Tibial artery (tissue), 4 donors: ENCODE results near the gene HDAC2.

Source experiments
- DNase-seq, 2 donors: peaks; one replicate each; pipeline ENCODE4 v3.0.0-alpha.2; 2019
- H3K27ac ChIP-seq, 2 donors: fragments of 200-600 bp; sonication (generic) in 1 of 2; 1 replicate in 1 of 2; 2 replicates in 1 of 2; pipeline ENCODE4 v1.5.1; 2018 to 2019; ENCODE audit warnings: mild to moderate bottlenecking in 1 of 2
- H3K27me3 ChIP-seq, 2 donors: fragments of 200-600 bp; sonication (generic) in 1 of 2; one replicate each; pipeline versions ENCODE4 v1.5.1 to v1.6.0; 2016 to 2019
- H3K36me3 ChIP-seq, 3 donors: fragments of 200-600 bp; sonication (generic) in 2 of 3; one replicate each; pipeline ENCODE4 v1.5.1; 2016 to 2019; ENCODE audit warnings: mild to moderate bottlenecking in 2 of 3
- H3K4me1 ChIP-seq, 4 donors: fragments of 200-600 bp; sonication (generic) in 2 of 4; 1 replicate in 3 of 4; 2 replicates in 1 of 4; pipeline ENCODE4 v1.5.1; 2016 to 2019
- H3K4me3 ChIP-seq, 2 donors: fragments of 200-600 bp; sonication (generic) in 1 of 2; 1 replicate in 1 of 2; 2 replicates in 1 of 2; pipeline ENCODE4 v1.5.1; 2018 to 2019; ENCODE audit warnings: mild to moderate bottlenecking in 2 of 2
- H3K9me3 ChIP-seq, 3 donors: fragments of 200-600 bp; sonication (generic) in 1 of 3; one replicate each; pipeline ENCODE4 v1.5.1; 2016 to 2019
- intact Hi-C: fragments of 100-400 bp; cut with DNase I; formaldehyde crosslinking; loops from one replicate; pipeline ENCODE4 v1.15.0; 2023; ENCODE audit warnings: low total_unique reads
- TF ChIP-seq, protein P1 (sequence below), 2 experiments: fragments of 200-600 bp in 1 of 2; fragments of 450-650 bp in 1 of 2; IDR thresholded peaks; one replicate each; pipeline ENCODE4 v1.5.1; 2017 to 2019; ENCODE audit warnings: antibody characterized with exemption in 2 of 2, mild to moderate bottlenecking in 1 of 2, moderate library complexity in 1 of 2

The HDAC2 gene

DNA sequence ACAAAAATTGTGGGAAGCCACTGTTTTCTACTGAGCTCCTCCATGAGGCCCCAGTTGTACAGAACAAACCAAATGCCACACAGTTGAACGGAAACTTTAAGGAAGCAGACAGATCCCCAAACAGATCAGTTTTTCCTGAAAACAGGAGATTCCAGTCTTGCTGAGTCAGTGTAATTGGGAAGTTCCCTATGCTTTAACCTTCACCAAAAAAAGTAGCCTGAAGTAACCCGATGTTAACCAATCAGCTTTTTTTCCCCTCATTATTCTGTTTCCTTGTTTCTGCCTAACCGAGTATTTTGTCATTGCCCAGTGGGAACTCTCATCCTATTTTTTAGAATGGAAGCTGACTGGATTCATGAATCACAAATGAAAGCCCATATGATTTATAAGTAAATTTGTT is 77.1 kb downstream of the HDAC2 start:
- Histone ChIP-seq H3K4me3 (no peak overlapping the region), H3K9me3 (no peaks in the 10 kb centered on the region), H3K27ac (no peak overlapping the region), H3K4me1 (no peaks in the 10 kb centered on the region), H3K27me3 (no peaks in the 10 kb centered on the region), H3K36me3 (no peaks in the 10 kb centered on the region)
- no peak for DNase-seq
- TF ChIP-seq, protein P1, sequence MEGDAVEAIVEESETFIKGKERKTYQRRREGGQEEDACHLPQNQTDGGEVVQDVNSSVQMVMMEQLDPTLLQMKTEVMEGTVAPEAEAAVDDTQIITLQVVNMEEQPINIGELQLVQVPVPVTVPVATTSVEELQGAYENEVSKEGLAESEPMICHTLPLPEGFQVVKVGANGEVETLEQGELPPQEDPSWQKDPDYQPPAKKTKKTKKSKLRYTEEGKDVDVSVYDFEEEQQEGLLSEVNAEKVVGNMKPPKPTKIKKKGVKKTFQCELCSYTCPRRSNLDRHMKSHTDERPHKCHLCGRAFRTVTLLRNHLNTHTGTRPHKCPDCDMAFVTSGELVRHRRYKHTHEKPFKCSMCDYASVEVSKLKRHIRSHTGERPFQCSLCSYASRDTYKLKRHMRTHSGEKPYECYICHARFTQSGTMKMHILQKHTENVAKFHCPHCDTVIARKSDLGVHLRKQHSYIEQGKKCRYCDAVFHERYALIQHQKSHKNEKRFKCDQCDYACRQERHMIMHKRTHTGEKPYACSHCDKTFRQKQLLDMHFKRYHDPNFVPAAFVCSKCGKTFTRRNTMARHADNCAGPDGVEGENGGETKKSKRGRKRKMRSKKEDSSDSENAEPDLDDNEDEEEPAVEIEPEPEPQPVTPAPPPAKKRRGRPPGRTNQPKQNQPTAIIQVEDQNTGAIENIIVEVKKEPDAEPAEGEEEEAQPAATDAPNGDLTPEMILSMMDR (IDR thresholded peaks at IDR 0.05): no peak
- intact Hi-C loops: no loop called here

DNA sequence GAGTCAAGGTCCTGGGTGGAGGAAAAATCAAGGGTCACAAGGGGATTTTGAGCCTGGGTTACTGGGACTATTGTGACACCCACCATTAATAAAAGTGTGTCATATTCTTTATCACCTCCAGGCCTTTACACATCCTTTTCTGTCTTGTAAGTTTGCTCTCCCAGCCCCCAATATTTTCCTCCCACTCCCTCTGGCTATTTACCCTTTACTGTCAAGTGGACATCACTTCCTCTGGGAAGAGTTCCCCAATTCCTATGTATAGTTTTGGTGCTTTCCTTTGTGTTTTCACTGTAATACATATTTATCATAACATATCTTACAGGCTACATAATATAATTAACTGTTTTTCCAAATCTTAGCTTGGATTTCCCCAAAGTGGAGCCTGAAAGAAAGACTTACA is 77.5 kb downstream of the HDAC2 start:
- Histone ChIP-seq H3K4me1 (no peaks in the 10 kb centered on the region), H3K4me3 (no peak overlapping the region), H3K36me3 (no peaks in the 10 kb centered on the region), H3K27ac (no peak overlapping the region), H3K9me3 (no peaks in the 10 kb centered on the region), H3K27me3 (no peaks in the 10 kb centered on the region)
- no peak for DNase-seq
- intact Hi-C loops: no loop called here
- TF ChIP-seq, protein P1 (IDR thresholded peaks at IDR 0.05): no peak

DNA sequence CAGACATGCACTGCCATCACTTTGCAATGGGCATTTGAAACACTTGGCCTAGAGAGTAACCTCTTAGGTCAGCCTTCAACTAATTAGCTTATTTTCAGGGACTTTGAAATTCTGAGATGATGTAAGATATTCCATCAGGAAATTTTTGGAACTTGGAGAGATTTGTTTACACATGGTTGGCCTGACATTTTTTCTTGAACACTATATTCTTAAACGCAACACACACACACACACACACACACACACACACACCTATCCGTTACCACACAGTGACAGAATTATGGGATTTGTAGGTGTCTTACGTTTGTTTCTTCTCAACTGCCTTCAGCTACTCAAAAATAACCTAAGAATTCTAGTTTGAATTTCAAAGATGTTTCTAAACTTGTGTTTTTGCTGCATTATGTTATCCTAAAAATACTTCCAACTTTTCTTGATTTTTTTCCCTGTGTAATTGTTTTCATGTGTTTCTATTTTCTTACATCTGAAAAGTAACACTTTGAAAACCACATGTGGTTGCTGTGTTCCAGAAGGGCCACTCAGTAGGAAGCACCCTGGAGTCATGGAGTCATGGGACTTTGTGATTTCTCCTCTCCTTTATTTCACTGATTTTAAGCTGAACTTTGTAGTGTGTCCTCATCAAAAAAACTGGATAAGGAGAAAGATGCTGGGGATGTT is 81.9 kb downstream of the HDAC2 start:
- no peak for DNase-seq
- no peaks in the 10 kb centered on the region for H3K9me3 ChIP-seq
- intact Hi-C loops: no loop called here
- H3K27me3 ChIP-seq: no peaks in the 10 kb centered on the region
- TF ChIP-seq, protein P1 (IDR thresholded peaks at IDR 0.05): no peak
- no peaks in the 10 kb centered on the region for H3K36me3 ChIP-seq
- H3K27ac ChIP-seq: no peak overlapping the region
- H3K4me3 ChIP-seq: no peak overlapping the region
- H3K4me1 ChIP-seq: no peaks in the 10 kb centered on the region

DNA sequence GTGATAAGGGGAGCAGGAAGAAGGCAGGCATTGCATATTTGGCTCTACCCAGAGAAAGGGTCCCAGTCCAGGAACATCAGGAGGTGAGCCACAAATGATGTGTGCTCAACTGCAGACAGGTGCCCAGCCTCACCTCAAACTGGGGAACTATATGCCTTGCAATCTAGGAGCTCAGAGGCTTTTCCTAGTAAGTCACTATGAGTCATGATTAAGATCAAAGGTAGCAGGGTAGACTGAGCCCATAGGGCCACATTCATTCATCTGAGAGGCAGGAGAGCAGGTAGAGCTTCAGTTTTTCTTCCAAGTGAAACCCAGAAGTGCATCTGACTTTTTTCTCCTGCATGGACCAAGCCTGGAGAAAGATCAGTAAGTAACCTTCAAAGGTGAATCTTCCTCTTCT is 82.5 kb downstream of the HDAC2 start:
- H3K27me3 ChIP-seq: no peaks in the 10 kb centered on the region
- H3K4me1 ChIP-seq: no peaks in the 10 kb centered on the region
- no peak overlapping the region for H3K4me3 ChIP-seq
- intact Hi-C loops: no loop called here
- TF ChIP-seq, protein P1 (IDR thresholded peaks at IDR 0.05): no peak
- no peak for DNase-seq
- no peak overlapping the region for H3K27ac ChIP-seq
- H3K9me3 ChIP-seq: no peaks in the 10 kb centered on the region
- no peaks in the 10 kb centered on the region for H3K36me3 ChIP-seq

DNA sequence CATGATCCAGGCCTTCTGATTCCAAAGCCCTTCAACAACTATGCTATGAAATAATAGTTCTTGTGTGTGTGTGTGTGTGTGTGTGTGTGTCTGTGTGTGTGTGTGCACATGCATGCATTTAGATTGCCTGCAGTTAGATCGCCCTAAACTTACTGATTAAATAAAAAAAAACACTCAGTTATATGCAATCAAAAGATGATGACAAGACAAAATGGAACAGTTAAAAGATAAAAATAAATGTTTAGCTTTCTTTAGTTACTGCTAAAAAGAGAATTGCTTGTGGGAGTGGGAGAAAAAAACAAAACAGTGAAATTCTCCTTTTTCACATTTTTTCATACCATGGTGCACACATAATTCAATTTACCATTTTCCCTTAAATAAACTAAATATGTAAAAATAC is 84.4 kb downstream of the HDAC2 start:
- Histone ChIP-seq H3K4me1 (no peaks in the 10 kb centered on the region), H3K27ac (no peak overlapping the region), H3K27me3 (no peaks in the 10 kb centered on the region), H3K36me3 (no peaks in the 10 kb centered on the region), H3K4me3 (no peak overlapping the region), H3K9me3 (no peaks in the 10 kb centered on the region)
- intact Hi-C loops: no loop called here
- no peak for DNase-seq
- TF ChIP-seq, protein P1 (IDR thresholded peaks at IDR 0.05): no peak

DNA sequence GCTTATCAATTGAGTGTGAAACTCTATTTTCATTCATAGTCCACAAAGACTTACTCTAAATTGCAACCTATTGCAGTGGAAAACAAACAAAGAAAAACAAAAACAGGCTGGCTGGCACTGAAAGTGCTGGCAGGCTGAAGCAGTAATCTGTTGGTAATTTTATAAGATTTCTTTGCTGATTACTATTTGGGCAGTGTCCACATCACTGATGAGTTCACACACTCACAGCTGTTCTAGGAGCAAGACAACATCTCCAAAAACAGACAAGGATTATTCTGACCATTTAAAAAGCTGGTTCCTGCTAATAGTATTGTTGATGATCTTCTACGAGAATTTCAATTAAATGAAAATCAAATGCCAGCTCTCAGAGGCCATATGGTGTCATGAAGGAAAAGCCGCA is 86.9 kb downstream of the HDAC2 start:
- Histone ChIP-seq H3K36me3 (no peaks in the 10 kb centered on the region), H3K9me3 (no peaks in the 10 kb centered on the region), H3K4me3 (no peak overlapping the region), H3K4me1 (peaks cover 0 to 10% (median 0%) of the 10 kb centered on the region in 4 donors), H3K27me3 (no peaks in the 10 kb centered on the region), H3K27ac (no peak overlapping the region)
- intact Hi-C loops: no loop called here
- TF ChIP-seq, protein P1 (IDR thresholded peaks at IDR 0.05): no peak
- no peak for DNase-seq
